GM04503 (cell line): Measurements from ENCODE around the gene FREY1.

ENCODE experiments used
- DNase-seq: peaks from one replicate; pipeline ENCODE4 v3.0.0-alpha.2; 2012; ENCODE audit warnings: low read depth

FREY1 gene

GRCh38 chr11:45894555-45895247 lies 12.4 kb downstream of the FREY1 start:
- DNase-seq: no peak

GRCh38 chr11:45892856-45893255 lies 14.2 kb downstream of the FREY1 start:
- DNase-seq: no peak

- no peak for DNase-seq
Measured at GRCh38 chr11:45890886-45891550, 16.1 kb downstream of the FREY1 start.

GRCh38 chr11:45889966-45890365 lies 17.1 kb downstream of the FREY1 start:
- DNase-seq: no peak

GRCh38 chr11:45889555-45889954 lies 17.5 kb downstream of the FREY1 start:
- no peak for DNase-seq

GRCh38 chr11:45887587-45887986 lies 19.5 kb downstream of the FREY1 start:
- DNase-seq: no peak

- DNase-seq: no peak
Measured at GRCh38 chr11:45886816-45887520, 20.1 kb downstream of the FREY1 start.

GRCh38 chr11:45885921-45886721 lies 20.9 kb downstream of the FREY1 start:
- no peak for DNase-seq

- no peak for DNase-seq
Measured at GRCh38 chr11:45885274-45885920, 21.7 kb downstream of the FREY1 start, which contains the start of gene MAPK8IP1. MAPK8IP1 (plus strand) TSS chr11:45885651; CDS start chr11:45885821, 170 bp downstream.

- DNase-seq: no peak
Measured at GRCh38 chr11:45884596-45885185, 22.4 kb downstream of the FREY1 start.

GRCh38 chr11:45881708-45882368 lies 25.2 kb downstream of the FREY1 start:
- DNase-seq: no peak

GRCh38 chr11:45880772-45881570 lies 26.1 kb downstream of the FREY1 start:
- no peak for DNase-seq

GRCh38 chr11:45879803-45880686 lies 27.0 kb downstream of the FREY1 start:
- DNase-seq: no peak

GRCh38 chr11:45877845-45878244 lies 29.2 kb downstream of the FREY1 start:
- no peak for DNase-seq

- DNase-seq: no peak
Measured at GRCh38 chr11:45877221-45877620, 29.9 kb downstream of the FREY1 start.

GRCh38 chr11:45876401-45876800 lies 30.7 kb downstream of the FREY1 start:
- no peak for DNase-seq

- peak; percentile 95 for DNase-seq
Measured at GRCh38 chr11:45872651-45873356, 34.3 kb downstream of the FREY1 start.

- DNase-seq: no peak
Measured at GRCh38 chr11:45871638-45872037, 35.4 kb downstream of the FREY1 start.
